Occipital lobe (tissue), 2 donors: ENCODE data around the gene POLR2L. TPM values are rescaled to one million over a fixed set of nuclear protein-coding genes. Genes with fewer than 3 reads are reported as not detected.

Source experiments
- DNase-seq: peaks from one replicate; lab custom pipeline; 2025; lab: John Stamatoyannopoulos, UW
- total RNA-seq: library from RNA; depleted of rRNA; stranded (reverse); fragments of >200 nt; gene quantifications from one replicate; pipeline ENCODE4 v1.2.3, GENCODE V29; 2014

POLR2L gene
- total RNA-seq, 1 donor from 2014 or later = 14.5 TPM

DNA sequence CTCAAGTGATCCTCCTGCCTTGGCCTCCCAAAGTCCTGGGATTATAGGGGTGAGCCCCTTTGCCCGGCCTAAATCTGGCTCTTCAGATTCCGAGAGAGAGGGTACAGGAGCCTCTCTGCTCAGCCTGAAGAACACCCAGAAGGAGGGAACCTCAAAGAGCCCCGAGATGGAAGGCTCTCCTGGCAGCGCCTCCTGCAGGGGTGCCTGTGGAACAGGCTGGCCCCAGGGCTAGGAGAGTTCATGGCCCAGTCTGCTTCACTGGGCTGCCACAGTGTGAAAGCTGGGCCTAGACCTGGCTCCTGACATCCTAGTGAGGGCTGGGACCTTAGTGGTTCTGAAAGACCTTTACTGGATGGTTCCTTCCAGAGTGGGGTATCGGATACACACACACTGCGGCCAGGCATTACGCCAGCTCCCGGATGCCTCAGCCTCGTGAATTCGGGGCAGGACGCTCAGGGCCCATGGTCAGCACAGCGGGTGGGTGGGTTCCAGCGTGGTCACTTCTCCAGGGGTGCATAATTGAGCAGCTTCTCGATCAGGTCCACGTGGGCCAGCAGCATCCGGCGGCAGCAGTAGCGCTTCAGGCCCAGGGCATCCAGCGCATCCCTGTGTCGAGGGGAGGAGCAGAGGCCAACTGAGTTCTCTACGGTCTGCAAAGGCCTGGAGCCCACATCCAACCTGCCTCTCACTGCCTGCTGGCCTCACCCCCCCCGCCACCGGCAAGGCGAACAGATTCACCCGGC lies 2.3 kb downstream of the POLR2L start:
- no peak for DNase-seq

DNA sequence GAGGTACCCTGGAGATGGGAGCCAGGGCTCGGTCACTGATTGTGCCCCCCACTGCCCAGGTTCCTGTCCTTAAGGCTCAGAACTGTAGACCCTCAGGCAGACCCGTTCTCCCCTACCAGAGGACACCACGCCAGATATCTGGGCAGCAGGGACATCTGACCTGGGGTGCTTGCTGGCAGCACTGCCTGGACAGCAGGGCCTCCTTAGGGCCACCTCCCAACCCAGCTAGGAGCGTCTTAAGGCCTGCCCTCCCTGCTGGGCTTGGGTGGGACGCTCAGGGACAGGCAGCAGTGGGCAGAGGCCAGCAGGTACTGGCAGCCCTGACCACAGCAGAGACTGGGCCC lies 3.1 kb downstream of the POLR2L start:
- no peak for DNase-seq

DNA sequence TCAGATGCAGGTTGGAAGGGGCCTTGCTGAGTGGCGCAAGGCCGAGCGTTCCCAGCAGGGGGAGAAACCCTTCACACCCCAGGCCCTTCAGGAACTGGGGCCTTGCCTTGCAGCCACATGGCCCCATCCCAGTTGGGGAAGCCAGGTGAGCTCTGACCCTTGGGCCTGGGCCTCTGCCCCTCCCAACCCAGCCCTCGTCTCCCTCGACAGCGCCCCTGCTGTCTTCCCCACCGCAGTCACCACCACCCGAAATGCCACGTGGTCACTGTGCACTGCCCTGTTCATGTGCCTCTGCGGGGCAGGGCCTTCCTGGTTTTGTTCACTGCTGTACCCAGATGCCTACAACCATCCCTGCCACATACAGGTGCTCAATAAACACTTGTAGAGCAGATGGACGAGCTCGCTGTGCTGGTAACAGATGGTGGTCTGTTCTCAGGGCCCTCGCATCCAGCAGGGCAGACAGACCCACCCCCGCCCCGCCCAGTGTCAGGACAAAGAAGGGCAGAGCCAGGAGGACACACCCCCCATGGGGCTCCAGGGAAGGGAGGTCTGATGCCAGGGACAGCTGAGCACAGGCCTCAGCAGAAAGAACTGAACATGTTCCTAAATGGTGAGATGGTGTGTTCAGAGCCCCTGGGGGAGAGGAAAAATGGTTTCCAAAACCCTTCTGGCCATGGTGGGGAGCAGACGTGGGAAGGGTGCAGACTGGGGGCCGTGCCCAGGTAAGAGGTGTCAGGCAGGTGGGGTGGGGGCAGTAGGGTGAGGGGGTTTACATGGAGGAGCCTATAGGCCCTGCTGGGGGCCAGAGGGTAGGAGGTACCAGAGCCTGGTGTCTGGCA lies 3.7 kb downstream of the POLR2L start:
- DNase-seq = no peak

GRCh38 chr11:837990-838307 lies 4.4 kb downstream of the POLR2L start:
- DNase-seq = no peak

DNA sequence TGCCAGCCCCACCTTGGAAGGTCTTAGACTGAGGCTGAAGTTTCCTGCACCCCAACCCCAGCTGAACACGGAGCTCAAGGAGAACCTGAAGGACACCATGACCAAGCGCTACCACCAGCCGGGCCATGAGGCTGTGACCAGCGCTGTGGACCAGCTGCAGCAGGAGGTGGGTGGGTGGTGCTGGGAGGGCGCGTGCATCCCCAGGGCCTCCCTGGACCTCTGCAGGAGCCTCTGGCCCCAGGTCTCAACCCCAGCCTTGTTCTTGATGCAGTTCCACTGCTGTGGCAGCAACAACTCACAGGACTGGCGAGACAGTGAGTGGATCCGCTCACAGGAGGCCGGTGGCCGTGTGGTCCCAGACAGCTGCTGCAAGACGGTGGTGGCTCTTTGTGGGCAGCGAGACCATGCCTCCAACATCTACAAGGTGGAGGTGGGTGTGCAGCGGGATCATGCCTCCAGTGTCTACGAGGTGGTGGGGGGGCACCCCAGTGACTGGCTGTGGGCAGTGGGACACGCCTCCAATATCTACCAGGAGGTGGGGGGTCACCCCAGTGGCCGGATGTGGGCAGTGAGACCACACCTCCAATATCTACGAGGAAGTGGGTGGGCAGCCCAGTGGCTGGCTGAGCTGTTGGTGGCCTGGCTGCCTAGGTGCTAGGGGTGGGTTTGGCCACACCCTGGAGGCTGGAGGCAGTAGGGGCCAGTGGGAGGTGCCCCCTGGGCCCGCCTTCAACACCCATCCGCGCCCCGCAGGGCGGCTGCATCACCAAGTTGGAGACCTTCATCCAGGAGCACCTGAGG lies 4.9 kb downstream of the POLR2L start:
- DNase-seq = no peak

- DNase-seq = no peak
Measured at GRCh38 chr11:836700-837099, 5.6 kb downstream of the POLR2L start.

DNA sequence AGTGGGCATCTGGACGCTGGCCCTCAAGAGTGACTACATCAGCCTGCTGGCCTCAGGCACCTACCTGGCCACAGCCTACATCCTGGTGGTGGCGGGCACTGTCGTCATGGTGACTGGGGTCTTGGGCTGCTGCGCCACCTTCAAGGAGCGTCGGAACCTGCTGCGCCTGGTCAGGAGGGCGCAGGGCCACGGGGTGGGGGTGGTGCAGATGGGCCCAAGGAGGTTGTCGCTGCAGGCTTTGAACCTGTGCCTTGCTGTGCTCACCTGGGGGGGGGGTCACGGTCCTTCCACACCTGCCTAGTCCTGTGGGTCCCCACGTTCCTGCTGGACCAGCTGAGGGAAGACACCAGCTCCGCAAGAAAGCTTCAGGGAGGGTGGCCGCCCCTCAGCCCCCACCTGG lies 6.1 kb downstream of the POLR2L start:
- no peak for DNase-seq

- no peak for DNase-seq
Measured at GRCh38 chr11:834371-835316, 7.7 kb downstream of the POLR2L start.

DNA sequence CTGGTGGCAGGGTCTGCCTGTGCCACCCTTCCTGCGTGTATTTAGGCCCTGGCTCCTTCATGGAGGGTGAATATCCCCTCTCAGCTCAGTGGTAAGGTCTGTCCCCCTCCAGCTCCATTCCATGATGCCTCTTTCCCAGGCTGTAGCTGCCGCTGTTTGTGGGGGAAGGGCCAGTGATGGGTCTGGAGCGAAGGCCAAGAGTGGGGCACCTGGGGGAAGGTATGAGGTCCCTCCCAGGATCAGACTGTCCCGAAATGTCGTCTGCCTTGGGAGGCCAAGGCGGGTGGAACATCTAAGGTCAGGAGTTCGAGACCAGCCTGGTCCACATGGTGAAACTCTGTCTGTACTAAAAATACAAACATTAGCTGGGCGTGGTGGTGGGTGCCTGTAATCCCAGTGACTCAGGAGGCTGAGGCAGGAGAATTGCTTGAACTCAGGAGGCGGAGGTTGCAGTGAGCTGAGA lies 8.4 kb downstream of the POLR2L start:
- no peak for DNase-seq

DNA sequence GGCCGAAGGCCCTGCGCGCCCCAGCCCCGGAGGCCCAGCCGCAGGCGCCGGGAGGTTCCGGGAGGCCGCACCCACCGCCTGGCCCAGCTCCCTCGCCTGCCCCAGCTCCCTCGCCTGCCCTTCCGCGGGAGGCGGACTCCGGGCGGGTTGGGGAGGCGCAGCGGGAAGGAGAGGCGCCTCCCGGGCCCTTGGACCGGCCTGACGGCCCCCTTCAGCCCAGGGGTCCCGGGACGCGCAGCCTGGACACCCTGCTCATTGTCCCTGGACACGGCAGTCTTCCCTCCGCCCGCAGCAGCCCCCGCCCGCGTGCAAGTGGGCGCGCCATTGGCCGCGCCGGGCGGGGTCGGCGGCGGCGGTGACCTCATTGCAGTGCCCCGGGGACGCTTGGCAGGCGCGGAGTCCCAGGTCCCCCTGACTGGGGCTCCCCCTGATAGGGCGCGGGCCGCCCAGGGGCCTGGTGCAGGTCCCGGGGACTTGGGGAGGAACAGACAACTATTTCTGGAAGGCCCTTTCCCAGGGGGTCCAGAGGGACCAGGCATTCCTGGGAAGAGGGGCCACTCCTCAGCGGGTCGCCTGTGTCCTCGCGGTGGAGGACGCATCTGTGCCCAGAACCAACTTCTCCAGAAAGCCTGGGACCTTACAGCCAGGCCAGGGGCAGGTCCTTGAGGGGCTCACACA lies 9.1 kb downstream of the POLR2L start:
- no peak for DNase-seq

GRCh38 chr11:832529-833113 lies 9.7 kb downstream of the POLR2L start, which contains the start of gene CD151:
Gene CD151, plus strand, starts transcription at chr11:832952. Its CDS starts 3,118 bp downstream, at chr11:836070.
- peak; percentile 23 for DNase-seq

DNA sequence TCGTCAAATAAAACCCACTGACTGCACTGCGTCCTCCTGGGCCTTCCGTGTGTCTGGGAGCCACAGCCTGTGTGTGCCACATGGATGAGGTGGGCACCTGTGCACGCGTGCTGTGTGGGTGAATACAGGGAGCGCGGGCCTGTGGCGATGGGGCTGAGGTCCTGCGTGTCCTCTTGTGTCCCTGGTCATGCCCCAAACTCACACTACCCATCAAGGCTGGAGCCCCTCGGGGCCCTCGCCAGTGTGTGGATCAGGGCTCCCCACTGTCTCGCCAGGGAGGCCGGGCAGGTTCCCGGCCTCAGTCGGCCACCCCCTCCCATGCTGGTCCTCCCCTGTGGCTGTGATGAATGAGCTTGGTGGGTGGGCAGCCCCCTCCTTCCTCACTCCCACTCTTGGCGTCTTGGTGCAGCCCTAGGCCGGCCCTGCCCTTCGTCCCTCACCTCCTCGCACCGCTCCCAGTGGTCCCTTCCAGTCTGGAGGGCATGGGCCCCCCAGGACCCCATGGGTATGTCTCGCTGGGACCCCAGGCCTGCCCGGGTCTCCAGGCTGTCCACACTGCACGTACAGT lies 10.3 kb downstream of the POLR2L start:
- no peak for DNase-seq

- DNase-seq = no peak
Measured at GRCh38 chr11:831118-831864, 11.0 kb downstream of the POLR2L start.

- DNase-seq = no peak
Measured at GRCh38 chr11:830295-831117, 11.8 kb downstream of the POLR2L start.

DNA sequence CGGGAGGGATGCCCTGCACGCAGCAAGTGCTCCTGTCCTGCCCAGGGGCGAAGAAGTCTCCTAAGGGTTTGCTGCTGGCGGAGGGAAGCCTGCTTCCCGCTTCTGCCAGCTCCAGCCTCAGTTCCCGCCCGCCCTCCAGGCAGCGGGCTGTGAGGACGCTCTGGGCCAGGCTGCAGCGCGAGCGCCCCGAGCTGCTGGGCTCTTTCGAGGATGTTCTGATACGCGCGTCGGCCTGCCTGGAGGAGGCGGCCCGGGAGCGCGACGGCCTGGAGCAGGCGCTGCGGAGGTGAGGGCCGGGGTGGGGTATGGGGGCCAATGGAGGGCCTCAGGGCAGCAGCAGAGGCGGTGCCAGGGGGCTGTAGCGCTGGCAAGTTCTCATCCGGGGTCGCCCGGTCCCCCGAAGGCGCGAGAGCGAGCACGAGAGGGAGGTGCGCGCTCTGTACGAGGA lies 12.5 kb downstream of the POLR2L start:
- DNase-seq = no peak

- DNase-seq = no peak
Measured at GRCh38 chr11:829176-829846, 13.0 kb downstream of the POLR2L start.

DNA sequence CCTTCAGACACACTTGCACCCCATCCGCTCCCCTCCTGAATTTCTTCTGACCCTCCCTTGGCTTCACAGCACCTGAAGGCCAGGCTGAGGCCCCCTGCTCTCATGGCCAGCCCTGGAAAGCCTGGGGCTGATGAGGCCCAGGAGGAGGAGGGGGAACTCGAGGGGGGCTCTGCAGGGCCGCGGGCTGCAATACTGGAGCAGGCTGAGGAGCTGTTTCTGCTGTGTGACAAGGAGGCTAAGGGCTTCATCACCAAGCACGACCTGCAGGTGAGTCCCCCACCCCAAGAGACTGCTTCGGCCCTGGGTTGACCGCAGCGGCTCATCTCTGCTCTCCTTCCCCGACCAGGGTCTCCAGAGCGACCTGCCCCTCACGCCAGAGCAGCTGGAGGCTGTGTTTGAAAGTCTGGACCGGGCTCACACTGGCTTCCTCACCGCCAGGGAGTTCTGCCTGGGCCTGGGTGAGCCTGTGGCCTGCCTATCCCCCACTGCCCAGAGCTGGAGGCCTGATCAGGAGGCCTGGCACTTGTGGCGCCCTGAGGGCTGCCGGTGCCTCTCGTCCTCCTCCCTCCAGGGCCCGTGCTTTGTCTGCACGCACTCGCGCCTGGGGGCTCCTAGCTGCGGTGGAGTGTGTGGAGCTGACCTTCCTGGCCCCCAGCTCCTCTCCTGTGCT lies 13.7 kb downstream of the POLR2L start:
- no peak for DNase-seq
